Kidney tubule cell (primary cell): Measurements from ENCODE around the gene CRABP2.
A peak's percentile ranks its signal among the peaks of the same experiment; 100 is the strongest.

ENCODE experiments used
- DNase-seq: peaks from one replicate; pipeline ENCODE4 v3.0.0-alpha.2; 2018; ENCODE audit warnings: low spot score

The CRABP2 gene

GRCh38 chr1:156705321-156705917 lies at the start of gene CRABP2:
Gene CRABP2 (minus strand): TSS chr1:156705583. CDS start chr1:156705446, 137 bp downstream.
- DNase-seq: no peak

- no peak for DNase-seq
Observed at GRCh38 chr1:156754219-156754618, 48.8 kb upstream of the CRABP2 start.

- no peak for DNase-seq
Observed at GRCh38 chr1:156752843-156753482, 47.6 kb upstream of the CRABP2 start.

GRCh38 chr1:156751757-156752481 lies 46.5 kb upstream of the CRABP2 start:
- DNase-seq: peak; percentile 97

GRCh38 chr1:156751451-156751756 lies 46.0 kb upstream of the CRABP2 start, which contains the start of gene HDGF:
Gene HDGF (minus strand): TSS chr1:156751675. CDS start chr1:156751429, 246 bp downstream.
- DNase-seq: no peak

- DNase-seq: peak; percentile 49
Observed at GRCh38 chr1:156750711-156751450, 45.5 kb upstream of the CRABP2 start.

- peak; percentile 85 for DNase-seq
Observed at GRCh38 chr1:156750191-156750672, 44.8 kb upstream of the CRABP2 start.

- DNase-seq: peak; percentile 60
Observed at GRCh38 chr1:156749419-156750118, 44.2 kb upstream of the CRABP2 start.

- peak; percentile 96 for DNase-seq
Observed at GRCh38 chr1:156748670-156749418, 43.5 kb upstream of the CRABP2 start.

GRCh38 chr1:156747742-156748669 lies 42.6 kb upstream of the CRABP2 start:
- peak; percentile 57 for DNase-seq

GRCh38 chr1:156746728-156747631 lies 41.6 kb upstream of the CRABP2 start:
- DNase-seq: peak; percentile 98

GRCh38 chr1:156746406-156746727 lies 41.0 kb upstream of the CRABP2 start:
- DNase-seq: no peak

- no peak for DNase-seq
Observed at GRCh38 chr1:156745881-156746280, 40.5 kb upstream of the CRABP2 start.

- no peak for DNase-seq
Observed at GRCh38 chr1:156744786-156745419, 39.5 kb upstream of the CRABP2 start.

- DNase-seq: no peak
Observed at GRCh38 chr1:156744344-156744743, 39.0 kb upstream of the CRABP2 start.

- DNase-seq: no peak
Observed at GRCh38 chr1:156743367-156744302, 38.3 kb upstream of the CRABP2 start.

GRCh38 chr1:156742801-156743200 lies 37.4 kb upstream of the CRABP2 start:
- DNase-seq: no peak
